Measurements from ENCODE around the gene KPNA1.

- TF ChIP-seq CTCF (IDR thresholded peaks at IDR 0.05; ENCODE audit: low read depth, low read length) (no peak), POLR2A (IDR thresholded peaks at IDR 0.05; ENCODE audit: extremely low read depth, insufficient read length) (no peak), MAX (IDR thresholded peaks at IDR 0.05; ENCODE audit: low read depth, low read length) (no peak)
Measured at GRCh38 chr3:122530164-122530563, 15.4 kb upstream of the KPNA1 start.
